HUES64 (cell line): Measurements from ENCODE around the gene CTBS. TPM values are rescaled to one million over a fixed set of nuclear protein-coding genes. Genes with fewer than 3 reads are reported as not detected.

ENCODE experiments used
- H3K27ac ChIP-seq: 2 replicates; pipeline ENCODE4 v1.7.0; 2013; ENCODE audit warnings: low read depth, low read length, inconsistent platforms
- H3K27me3 ChIP-seq: 2 replicates; pipeline ENCODE4 v1.6.1; 2013; ENCODE audit warnings: mild to moderate bottlenecking, low read length; ENCODE audit not compliant: insufficient read depth
- H3K36me3 ChIP-seq: 2 replicates; pipeline ENCODE4 v1.6.1; 2013; ENCODE audit warnings: mild to moderate bottlenecking, low read length; ENCODE audit not compliant: insufficient read depth
- H3K4me1 ChIP-seq: 2 replicates; pipeline ENCODE4 v1.6.1; 2013; ENCODE audit warnings: mild to moderate bottlenecking, low read length, moderate library complexity; ENCODE audit not compliant: insufficient read depth
- H3K4me3 ChIP-seq: 2 replicates; pipeline ENCODE4 v1.5.1; 2013; ENCODE audit warnings: mild to moderate bottlenecking, low read length, moderate library complexity
- H3K9ac ChIP-seq: 2 replicates; pipeline ENCODE4 v1.6.1; 2013; ENCODE audit warnings: mild to moderate bottlenecking, low read depth, low read length
- H3K9me3 ChIP-seq: 2 replicates; pipeline ENCODE4 v1.6.1; 2013; ENCODE audit warnings: low read depth, low read length; ENCODE audit not compliant: insufficient read depth
- WGBS: fragments of 150-250, 120-280 bp; methylation state at CpG from one replicate; pipeline ENCODE4 v1.1.7; 2013; ENCODE audit warnings: missing lambda C conversion rate; 5-methylcytosine and 5-hydroxymethylcytosine counted together
- polyA plus RNA-seq, 2 experiments: library from polyadenylated mRNA; stranded (reverse); fragments of 50-300 nt; gene quantifications; one replicate each; pipeline ENCODE4 v1.2.3, GENCODE V29; 2013

The CTBS gene
- polyA plus RNA-seq (2013, experiment 1 of 2), result 3.5 TPM
- 6.0 TPM for polyA plus RNA-seq (2013, experiment 2 of 2)

GRCh38 chr1:84573967-84574842 lies at the start of gene CTBS:
TSS of gene CTBS (minus strand) at chr1:84574440. CDS start at chr1:84574415, 25 bp downstream.
- Histone ChIP-seq H3K27me3 (peaks cover 5% of the 10 kb centered on the region; the same call in 1 of the 2 replicates), H3K4me1 (peaks cover 25% of the 10 kb centered on the region), H3K36me3 (no peaks in the 10 kb centered on the region), H3K4me3 (peak within 1 kb of the TSS; percentile 79), H3K9ac (peak within 1 kb of the TSS; percentile 84), H3K27ac (peak within 1 kb of the TSS; percentile 89), H3K9me3 (no peaks in the 10 kb centered on the region)
- 2% methylated on average over 59 of the region's 67 CpGs for WGBS

GRCh38 chr1:84621553-84621952 lies 47.3 kb upstream of the CTBS start:
- Histone ChIP-seq H3K27me3 (no peaks in the 10 kb centered on the region), H3K9ac (no peak overlapping the region), H3K36me3 (no peaks in the 10 kb centered on the region), H3K4me1 (peaks cover 7% of the 10 kb centered on the region; the same call in 1 of the 2 replicates), H3K9me3 (no peaks in the 10 kb centered on the region), H3K4me3 (no peak overlapping the region), H3K27ac (no peak overlapping the region)
- 93% methylated on average over 14 of the region's 14 CpGs for WGBS

DNA sequence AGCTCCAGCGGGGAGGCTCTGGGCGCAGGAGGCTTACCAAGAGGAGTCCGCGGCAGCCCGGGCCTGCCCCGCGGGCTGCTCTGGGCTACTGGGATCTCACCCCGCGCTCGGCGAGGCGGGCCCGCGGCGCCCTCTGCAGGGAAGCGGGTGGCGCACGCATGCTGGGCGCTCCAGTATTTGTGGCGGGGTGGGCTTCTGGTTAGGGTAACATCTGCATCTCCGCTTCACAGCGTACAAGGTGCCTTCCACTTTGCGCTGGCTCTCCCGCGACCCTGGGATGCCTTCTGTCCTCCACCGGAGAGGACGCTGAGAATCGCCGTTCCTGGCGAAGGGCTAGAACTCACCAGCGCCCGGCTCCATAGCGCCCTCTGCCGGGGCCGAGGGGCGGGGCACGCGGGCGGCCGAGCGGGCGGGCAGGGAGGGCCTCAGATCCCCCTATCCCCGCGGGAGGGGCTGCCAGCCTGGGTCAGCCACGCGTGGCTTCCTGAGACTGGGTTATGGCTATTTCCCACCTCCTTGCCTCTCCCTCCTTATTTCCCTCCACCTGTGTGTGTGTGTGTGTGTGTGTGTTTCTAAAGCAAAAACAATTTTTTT lies 46.6 kb upstream of the CTBS start:
- Histone ChIP-seq H3K4me1 (peaks cover 7% of the 10 kb centered on the region; the same call in 1 of the 2 replicates), H3K4me3 (peak overlapping the region; percentile 84), H3K9ac (peak overlapping the region; percentile 85), H3K27me3 (no peaks in the 10 kb centered on the region), H3K36me3 (no peaks in the 10 kb centered on the region), H3K27ac (peak overlapping the region; percentile 55), H3K9me3 (no peaks in the 10 kb centered on the region)
- WGBS, result 2% methylated on average over 46 of the region's 46 CpGs

DNA sequence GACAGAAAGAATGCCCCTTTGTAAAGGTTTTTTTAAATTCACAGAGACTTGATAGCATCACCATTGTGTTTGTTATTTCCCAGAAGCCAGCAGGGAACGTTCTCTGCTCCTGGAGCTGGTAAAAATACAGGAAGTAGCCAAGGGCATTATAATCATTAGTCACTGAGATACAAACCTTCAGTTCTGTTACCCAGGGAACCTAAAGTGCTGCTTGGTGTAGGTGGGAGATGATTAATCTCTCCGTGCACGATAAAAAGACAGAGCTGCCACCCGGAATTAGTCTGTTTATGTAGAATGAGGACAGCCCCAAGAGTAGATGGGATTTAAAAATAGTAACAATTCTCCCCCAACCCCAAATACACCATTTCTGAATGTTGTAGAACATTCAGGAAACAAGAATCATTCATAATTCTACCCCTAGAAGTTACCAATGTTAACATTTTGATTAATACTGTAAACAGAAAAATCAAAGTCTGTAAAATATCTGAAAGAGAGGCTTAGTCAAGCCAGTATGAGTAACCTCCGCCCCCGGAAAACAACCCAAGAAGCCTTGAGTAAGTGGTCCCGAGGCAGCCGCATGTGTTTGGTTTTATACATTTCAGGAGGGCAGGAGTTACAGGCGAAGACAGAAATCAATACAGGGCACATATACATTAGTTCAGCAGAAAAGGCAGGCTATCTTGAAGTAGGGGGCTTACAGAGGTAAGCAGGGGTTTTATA lies 45.3 kb upstream of the CTBS start:
- Histone ChIP-seq H3K27me3 (no peaks in the 10 kb centered on the region), H3K9me3 (peaks cover 4% of the 10 kb centered on the region), H3K4me1 (peaks cover 7% of the 10 kb centered on the region; the same call in 1 of the 2 replicates), H3K9ac (no peak overlapping the region), H3K27ac (no peak overlapping the region), H3K4me3 (no peak overlapping the region), H3K36me3 (no peaks in the 10 kb centered on the region)
- WGBS, result 78% methylated on average over 9 of the region's 9 CpGs

- Histone ChIP-seq H3K27me3 (no peaks in the 10 kb centered on the region), H3K9ac (no peak overlapping the region), H3K4me1 (peaks cover 7% of the 10 kb centered on the region; the same call in 1 of the 2 replicates), H3K4me3 (no peak overlapping the region), H3K27ac (no peak overlapping the region), H3K36me3 (no peaks in the 10 kb centered on the region), H3K9me3 (peaks cover 24% of the 10 kb centered on the region)
- WGBS, result 88% methylated on average over 2 of the region's 2 CpGs
These were observed 43.1 kb upstream of the CTBS start for GRCh38 chr1:84617349-84617748.

- H3K4me3 ChIP-seq, result no peak overlapping the region
- H3K36me3 ChIP-seq, result no peaks in the 10 kb centered on the region
- no peak overlapping the region for H3K9ac ChIP-seq
- H3K9me3 ChIP-seq, result peaks cover 24% of the 10 kb centered on the region
- no peak overlapping the region for H3K27ac ChIP-seq
- WGBS, result 100% methylated on average over 1 of the region's 1 CpG
- H3K27me3 ChIP-seq, result no peaks in the 10 kb centered on the region
- peaks cover 11% of the 10 kb centered on the region; the same call in 1 of the 2 replicates for H3K4me1 ChIP-seq
These were observed 41.5 kb upstream of the CTBS start for GRCh38 chr1:84615790-84616189.

DNA sequence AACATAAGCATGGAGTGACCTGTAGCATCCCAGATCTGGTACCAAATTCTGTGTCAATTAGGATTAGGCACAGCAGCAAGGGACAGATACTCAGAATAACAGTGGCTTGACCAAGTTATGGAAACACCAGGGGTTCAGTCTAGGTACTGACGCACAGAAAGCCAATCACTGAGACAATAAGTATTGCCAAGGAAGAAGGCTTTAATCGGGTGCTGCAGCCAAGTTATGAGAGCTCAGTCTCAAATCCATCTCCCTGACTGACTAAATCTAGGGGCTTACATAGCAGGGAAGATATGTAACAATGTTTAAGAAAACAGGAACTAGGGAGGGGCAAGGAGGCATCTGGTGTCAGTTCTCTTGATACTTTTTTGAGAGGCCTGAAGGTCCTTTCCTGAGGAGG lies 39.6 kb upstream of the CTBS start:
- Histone ChIP-seq H3K4me1 (0 out of 2 replicates have a peak, but pooled peaks cover 4% of the 10 kb centered on the region), H3K27ac (no peak overlapping the region), H3K9ac (no peak overlapping the region), H3K36me3 (no peaks in the 10 kb centered on the region), H3K27me3 (no peaks in the 10 kb centered on the region), H3K4me3 (no peak overlapping the region), H3K9me3 (peaks cover 28% of the 10 kb centered on the region)
- WGBS, result 97% methylated on average over 2 of the region's 2 CpGs

- no peak overlapping the region; the same call in 1 of the 2 replicates for H3K4me3 ChIP-seq
These were observed 38.8 kb upstream of the CTBS start for GRCh38 chr1:84613026-84613425.

DNA sequence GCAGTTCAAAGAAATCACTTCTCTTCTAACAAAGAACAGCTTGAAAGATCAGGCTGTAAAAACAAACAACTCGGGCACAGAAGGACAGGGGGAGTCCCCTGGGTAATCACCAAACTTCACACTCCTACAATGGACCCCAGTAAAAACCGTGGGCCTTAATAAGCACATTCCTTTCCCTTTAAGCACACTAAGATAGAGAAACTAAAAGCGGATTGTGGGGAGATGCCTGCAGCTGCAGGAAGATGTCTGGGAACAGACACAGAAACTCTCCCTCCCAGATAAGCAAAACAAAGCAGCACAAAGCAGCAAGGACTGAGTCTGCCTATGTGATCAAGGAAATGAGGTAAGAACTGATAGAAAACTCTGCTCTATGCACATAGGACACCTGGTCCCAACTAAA lies 37.6 kb upstream of the CTBS start:
- 34% methylated on average over 3 of the region's 3 CpGs for WGBS
- no peak overlapping the region for H3K4me3 ChIP-seq

More at GRCh38 chr1:84613026-84613425, 38.8 kb upstream of the CTBS start:
- Histone ChIP-seq H3K36me3 (no peaks in the 10 kb centered on the region), H3K9ac (no peak overlapping the region), H3K27ac (no peak overlapping the region), H3K27me3 (no peaks in the 10 kb centered on the region), H3K4me1 (0 out of 2 replicates have a peak, but pooled peaks cover 4% of the 10 kb centered on the region), H3K9me3 (peaks cover 33% of the 10 kb centered on the region)
- WGBS, result 96% methylated on average over 2 of the region's 2 CpGs

GRCh38 chr1:84611091-84611490 lies 36.9 kb upstream of the CTBS start:
- Histone ChIP-seq H3K36me3 (no peaks in the 10 kb centered on the region), H3K4me3 (no peak overlapping the region), H3K27ac (no peak overlapping the region), H3K4me1 (0 out of 2 replicates have a peak, but pooled peaks cover 4% of the 10 kb centered on the region), H3K9ac (no peak overlapping the region), H3K27me3 (no peaks in the 10 kb centered on the region), H3K9me3 (peaks cover 46% of the 10 kb centered on the region)
- WGBS, result 69% methylated on average over 1 of the region's 1 CpG

More for the DNA sequence above, 37.6 kb upstream of the CTBS start:
- Histone ChIP-seq H3K9me3 (peaks cover 39% of the 10 kb centered on the region), H3K4me1 (0 out of 2 replicates have a peak, but pooled peaks cover 4% of the 10 kb centered on the region), H3K27me3 (no peaks in the 10 kb centered on the region), H3K36me3 (no peaks in the 10 kb centered on the region), H3K27ac (no peak overlapping the region; the same call in 1 of the 2 replicates), H3K9ac (peak overlapping the region; percentile 30; the same call in 1 of the 2 replicates)
